Measurements from ENCODE around the gene ETV7. TPM values are rescaled to one million over a fixed set of nuclear protein-coding genes. Genes with fewer than 3 reads are reported as not detected.

ETV7 gene
- total RNA-seq, 6 experiments from 2014 or later, result 0.20 to 0.32 (median 0.24) TPM; not detected in 2

GRCh38 chr6:36362551-36363370 lies 24.7 kb downstream of the ETV7 start:
- DNase-seq, result no peak
- Mint-ChIP-seq H3K27ac (no peak overlapping the region), H3K4me1 (ENCODE audit: low read depth) (peaks cover 9% of the 10 kb centered on the region), H3K9me3 (no peaks in the 10 kb centered on the region), H3K4me3 (no peak overlapping the region), H3K27me3 (ENCODE audit: insufficient read depth) (peaks cover 3% of the 10 kb centered on the region; the same call in 1 of the 2 replicates), H3K36me3 (ENCODE audit: low read depth) (0 out of 2 replicates have a peak, but pooled peaks cover 5% of the 10 kb centered on the region)
- TF ChIP-seq, protein P1, sequence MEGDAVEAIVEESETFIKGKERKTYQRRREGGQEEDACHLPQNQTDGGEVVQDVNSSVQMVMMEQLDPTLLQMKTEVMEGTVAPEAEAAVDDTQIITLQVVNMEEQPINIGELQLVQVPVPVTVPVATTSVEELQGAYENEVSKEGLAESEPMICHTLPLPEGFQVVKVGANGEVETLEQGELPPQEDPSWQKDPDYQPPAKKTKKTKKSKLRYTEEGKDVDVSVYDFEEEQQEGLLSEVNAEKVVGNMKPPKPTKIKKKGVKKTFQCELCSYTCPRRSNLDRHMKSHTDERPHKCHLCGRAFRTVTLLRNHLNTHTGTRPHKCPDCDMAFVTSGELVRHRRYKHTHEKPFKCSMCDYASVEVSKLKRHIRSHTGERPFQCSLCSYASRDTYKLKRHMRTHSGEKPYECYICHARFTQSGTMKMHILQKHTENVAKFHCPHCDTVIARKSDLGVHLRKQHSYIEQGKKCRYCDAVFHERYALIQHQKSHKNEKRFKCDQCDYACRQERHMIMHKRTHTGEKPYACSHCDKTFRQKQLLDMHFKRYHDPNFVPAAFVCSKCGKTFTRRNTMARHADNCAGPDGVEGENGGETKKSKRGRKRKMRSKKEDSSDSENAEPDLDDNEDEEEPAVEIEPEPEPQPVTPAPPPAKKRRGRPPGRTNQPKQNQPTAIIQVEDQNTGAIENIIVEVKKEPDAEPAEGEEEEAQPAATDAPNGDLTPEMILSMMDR (IDR thresholded peaks at IDR 0.05), result no peak

DNA sequence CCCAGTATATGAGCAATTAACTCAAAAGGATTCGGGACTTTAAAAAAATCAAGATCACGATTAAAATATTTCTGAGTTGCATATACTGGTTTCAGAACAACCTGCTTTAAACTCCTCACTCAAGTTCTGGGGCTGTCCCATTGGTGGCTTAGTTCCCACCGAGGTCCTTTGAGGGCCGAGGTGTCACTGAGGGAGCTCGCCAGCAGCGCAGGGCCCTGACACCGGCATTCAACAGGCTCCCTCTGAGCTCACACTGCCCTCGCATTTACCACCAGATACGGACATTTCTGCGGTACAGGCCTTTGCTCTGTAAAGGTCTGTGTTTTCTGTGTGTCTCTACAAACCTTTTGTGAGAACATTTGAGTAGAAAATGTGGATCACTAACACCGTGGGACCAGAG lies 26.4 kb downstream of the ETV7 start:
- TF ChIP-seq, protein P1 (IDR thresholded peaks at IDR 0.05), result no peak
- no peaks in the 10 kb centered on the region for H3K9me3 Mint-ChIP-seq
- H3K4me3 Mint-ChIP-seq, result no peak overlapping the region
- no peak overlapping the region for H3K27ac Mint-ChIP-seq
- H3K27me3 Mint-ChIP-seq (ENCODE audit: insufficient read depth), result peaks cover 3% of the 10 kb centered on the region
- peaks cover 9% of the 10 kb centered on the region for H3K4me1 Mint-ChIP-seq (ENCODE audit: low read depth)
- DNase-seq, result no peak
- 0 out of 2 replicates have a peak, but pooled peaks cover 5% of the 10 kb centered on the region for H3K36me3 Mint-ChIP-seq (ENCODE audit: low read depth)

GRCh38 chr6:36360241-36361054 lies 27.0 kb downstream of the ETV7 start:
- Mint-ChIP-seq H3K27ac (no peak overlapping the region), H3K27me3 (ENCODE audit: insufficient read depth) (peaks cover 3% of the 10 kb centered on the region), H3K4me3 (no peak overlapping the region), H3K9me3 (no peaks in the 10 kb centered on the region), H3K36me3 (ENCODE audit: low read depth) (0 out of 2 replicates have a peak, but pooled peaks cover 5% of the 10 kb centered on the region), H3K4me1 (ENCODE audit: low read depth) (peaks cover 9% of the 10 kb centered on the region)
- TF ChIP-seq, protein P1 (IDR thresholded peaks at IDR 0.05), result peak; percentile 89
- DNase-seq, result peak; percentile 64

DNA sequence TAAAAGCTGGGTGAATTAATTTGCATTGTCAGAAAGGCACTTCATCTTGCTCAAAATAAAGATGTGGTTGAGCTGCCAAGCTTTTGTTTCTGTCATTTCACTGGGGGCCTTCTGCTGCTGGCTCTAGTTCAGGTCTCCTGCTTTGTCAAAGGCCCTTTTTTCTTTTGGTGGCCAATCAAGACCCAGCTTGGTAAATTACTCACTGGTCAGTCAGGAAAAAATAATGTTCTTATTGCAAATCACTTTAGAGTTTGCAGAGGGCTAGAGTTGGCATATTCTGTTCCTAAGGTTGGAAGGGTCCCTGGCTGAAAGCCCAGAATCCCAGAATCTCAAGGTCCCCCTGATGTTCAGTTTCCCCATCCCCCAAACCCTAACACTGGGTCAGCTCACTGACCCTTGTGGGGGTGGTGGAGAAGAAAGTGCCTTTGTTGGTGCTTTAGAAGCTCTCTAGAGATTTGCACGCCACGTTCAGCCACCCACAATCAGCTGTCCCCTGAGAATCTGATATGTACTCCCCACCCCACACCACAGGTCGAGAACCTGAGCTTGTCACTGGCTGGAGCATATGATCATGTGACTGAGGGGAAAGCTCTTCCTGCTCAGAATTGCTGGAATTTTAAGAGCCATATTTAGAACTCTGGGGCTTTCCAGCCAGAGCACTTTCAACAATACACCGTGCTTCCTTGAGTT lies 29.1 kb downstream of the ETV7 start:
- peaks cover 3% of the 10 kb centered on the region for H3K27me3 Mint-ChIP-seq (ENCODE audit: insufficient read depth)
- peaks cover 15% of the 10 kb centered on the region for H3K4me1 Mint-ChIP-seq (ENCODE audit: low read depth)
- TF ChIP-seq, protein P1 (IDR thresholded peaks at IDR 0.05), result no peak
- no peaks in the 10 kb centered on the region for H3K9me3 Mint-ChIP-seq
- H3K27ac Mint-ChIP-seq, result no peak overlapping the region
- H3K4me3 Mint-ChIP-seq, result no peak overlapping the region
- no peak for DNase-seq
- 0 out of 2 replicates have a peak, but pooled peaks cover 4% of the 10 kb centered on the region for H3K36me3 Mint-ChIP-seq (ENCODE audit: low read depth)

DNA sequence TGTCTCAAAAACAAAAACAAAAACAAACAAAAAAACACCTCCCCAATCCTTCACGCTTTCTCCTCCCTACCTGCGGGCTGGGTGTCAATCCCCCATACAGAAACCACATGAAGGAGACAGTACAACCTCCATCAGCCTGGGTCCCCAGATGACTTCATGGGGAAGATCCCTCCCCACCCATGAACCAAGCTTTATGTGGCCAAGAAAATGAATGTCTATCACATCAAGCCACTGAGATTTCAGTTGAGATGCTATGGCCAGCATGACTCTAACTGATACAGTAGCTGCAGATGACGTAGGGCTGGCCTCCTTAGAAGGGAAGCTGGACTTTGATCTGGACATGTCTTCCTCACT lies 29.6 kb downstream of the ETV7 start:
- Mint-ChIP-seq H3K27me3 (ENCODE audit: insufficient read depth) (peaks cover 4% of the 10 kb centered on the region), H3K27ac (no peak overlapping the region), H3K36me3 (ENCODE audit: low read depth) (0 out of 2 replicates have a peak, but pooled peaks cover 3% of the 10 kb centered on the region), H3K9me3 (no peaks in the 10 kb centered on the region), H3K4me3 (no peak overlapping the region), H3K4me1 (ENCODE audit: low read depth) (peaks cover 20% of the 10 kb centered on the region)
- DNase-seq, result no peak
- TF ChIP-seq, protein P1 (IDR thresholded peaks at IDR 0.05), result no peak
